GM23338 (cell line): ENCODE measurements around the gene COBL.

Experiments used
- CREB1 ChIP-seq: fragments of 250-450 bp; sonication (Bioruptor Pico); IDR thresholded peaks from 2 replicates; pipeline ENCODE4 v1.5.0; 2020; ENCODE audit warnings: low read depth, mild to moderate bottlenecking, moderate library complexity
- EZH2 ChIP-seq: fragments of 200-600 bp; sonication (generic); IDR thresholded peaks from one replicate; pipeline ENCODE4 v1.8.0; 2017; ENCODE audit warnings: antibody characterized with exemption, mild to moderate bottlenecking, low read depth; ENCODE audit not compliant: unreplicated experiment
- TF ChIP-seq, protein P1 (sequence below), 2 experiments: fragments of 200-600 bp in 1 of 2; sonication (generic) in 1 of 2; conservative IDR thresholded peaks; 2 replicates each; pipeline versions ENCODE4 v1.5.1 to v1.6.1; 2016 to 2017; ENCODE audit warnings: antibody characterized with exemption in 2 of 2, low read depth in 2 of 2, mild to moderate bottlenecking in 2 of 2, moderate library complexity in 1 of 2
- TF ChIP-seq, protein P2 (sequence below): IDR thresholded peaks from one replicate; pipeline ENCODE4 v1.6.1; 2018; ENCODE audit warnings: antibody characterized with exemption; ENCODE audit not compliant: unreplicated experiment

DNA sequence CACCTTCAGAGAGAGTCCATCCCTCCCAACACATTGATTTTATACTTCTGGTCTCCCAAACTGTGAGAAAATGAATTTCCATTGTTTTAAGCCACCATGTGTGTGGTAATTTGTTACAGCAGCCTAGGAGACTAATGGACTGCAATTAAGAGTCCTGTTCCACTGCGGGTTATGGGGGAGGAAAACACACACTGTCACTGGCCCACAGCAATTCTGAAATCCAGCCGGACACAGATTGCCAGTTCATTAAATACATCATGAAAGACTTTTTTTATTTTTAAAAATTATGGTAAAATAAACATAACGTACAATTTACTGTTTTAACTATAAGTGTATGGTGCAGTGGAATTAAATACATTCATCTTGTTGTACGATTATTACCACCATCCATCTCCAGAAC is 340.5 kb downstream of the COBL start:
- TF ChIP-seq, protein P1, sequence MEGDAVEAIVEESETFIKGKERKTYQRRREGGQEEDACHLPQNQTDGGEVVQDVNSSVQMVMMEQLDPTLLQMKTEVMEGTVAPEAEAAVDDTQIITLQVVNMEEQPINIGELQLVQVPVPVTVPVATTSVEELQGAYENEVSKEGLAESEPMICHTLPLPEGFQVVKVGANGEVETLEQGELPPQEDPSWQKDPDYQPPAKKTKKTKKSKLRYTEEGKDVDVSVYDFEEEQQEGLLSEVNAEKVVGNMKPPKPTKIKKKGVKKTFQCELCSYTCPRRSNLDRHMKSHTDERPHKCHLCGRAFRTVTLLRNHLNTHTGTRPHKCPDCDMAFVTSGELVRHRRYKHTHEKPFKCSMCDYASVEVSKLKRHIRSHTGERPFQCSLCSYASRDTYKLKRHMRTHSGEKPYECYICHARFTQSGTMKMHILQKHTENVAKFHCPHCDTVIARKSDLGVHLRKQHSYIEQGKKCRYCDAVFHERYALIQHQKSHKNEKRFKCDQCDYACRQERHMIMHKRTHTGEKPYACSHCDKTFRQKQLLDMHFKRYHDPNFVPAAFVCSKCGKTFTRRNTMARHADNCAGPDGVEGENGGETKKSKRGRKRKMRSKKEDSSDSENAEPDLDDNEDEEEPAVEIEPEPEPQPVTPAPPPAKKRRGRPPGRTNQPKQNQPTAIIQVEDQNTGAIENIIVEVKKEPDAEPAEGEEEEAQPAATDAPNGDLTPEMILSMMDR (conservative IDR thresholded peaks at IDR 0.05; ENCODE audit: low read depth in 2 of 2) = no peak
- TF ChIP-seq, protein P2, sequence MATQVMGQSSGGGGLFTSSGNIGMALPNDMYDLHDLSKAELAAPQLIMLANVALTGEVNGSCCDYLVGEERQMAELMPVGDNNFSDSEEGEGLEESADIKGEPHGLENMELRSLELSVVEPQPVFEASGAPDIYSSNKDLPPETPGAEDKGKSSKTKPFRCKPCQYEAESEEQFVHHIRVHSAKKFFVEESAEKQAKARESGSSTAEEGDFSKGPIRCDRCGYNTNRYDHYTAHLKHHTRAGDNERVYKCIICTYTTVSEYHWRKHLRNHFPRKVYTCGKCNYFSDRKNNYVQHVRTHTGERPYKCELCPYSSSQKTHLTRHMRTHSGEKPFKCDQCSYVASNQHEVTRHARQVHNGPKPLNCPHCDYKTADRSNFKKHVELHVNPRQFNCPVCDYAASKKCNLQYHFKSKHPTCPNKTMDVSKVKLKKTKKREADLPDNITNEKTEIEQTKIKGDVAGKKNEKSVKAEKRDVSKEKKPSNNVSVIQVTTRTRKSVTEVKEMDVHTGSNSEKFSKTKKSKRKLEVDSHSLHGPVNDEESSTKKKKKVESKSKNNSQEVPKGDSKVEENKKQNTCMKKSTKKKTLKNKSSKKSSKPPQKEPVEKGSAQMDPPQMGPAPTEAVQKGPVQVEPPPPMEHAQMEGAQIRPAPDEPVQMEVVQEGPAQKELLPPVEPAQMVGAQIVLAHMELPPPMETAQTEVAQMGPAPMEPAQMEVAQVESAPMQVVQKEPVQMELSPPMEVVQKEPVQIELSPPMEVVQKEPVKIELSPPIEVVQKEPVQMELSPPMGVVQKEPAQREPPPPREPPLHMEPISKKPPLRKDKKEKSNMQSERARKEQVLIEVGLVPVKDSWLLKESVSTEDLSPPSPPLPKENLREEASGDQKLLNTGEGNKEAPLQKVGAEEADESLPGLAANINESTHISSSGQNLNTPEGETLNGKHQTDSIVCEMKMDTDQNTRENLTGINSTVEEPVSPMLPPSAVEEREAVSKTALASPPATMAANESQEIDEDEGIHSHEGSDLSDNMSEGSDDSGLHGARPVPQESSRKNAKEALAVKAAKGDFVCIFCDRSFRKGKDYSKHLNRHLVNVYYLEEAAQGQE = no peak
- TF ChIP-seq EZH2 (no peak), CREB1 (CRISPR knock-in tag) (no peak)
